Stimulated activated CD8-positive, alpha-beta memory T cell treated with anti-CD3 and anti-CD28 coated beads, Interleukin-15, amount 100 ng/mL, for 48 hours (primary cell): ENCODE results near the gene TBC1D19.
"Not testable (repeated sequence)": the region's sequence is repeated elsewhere in the genome, so short reads cannot be mapped to it uniquely, and the experiment has no call there.

ENCODE experiments used
- DNase-seq, 2 donors: peaks; one replicate each; pipeline ENCODE4 v3.0.0-alpha.2; 2020; ENCODE audit warnings: low read depth in 2 of 2

TBC1D19 gene

DNA sequence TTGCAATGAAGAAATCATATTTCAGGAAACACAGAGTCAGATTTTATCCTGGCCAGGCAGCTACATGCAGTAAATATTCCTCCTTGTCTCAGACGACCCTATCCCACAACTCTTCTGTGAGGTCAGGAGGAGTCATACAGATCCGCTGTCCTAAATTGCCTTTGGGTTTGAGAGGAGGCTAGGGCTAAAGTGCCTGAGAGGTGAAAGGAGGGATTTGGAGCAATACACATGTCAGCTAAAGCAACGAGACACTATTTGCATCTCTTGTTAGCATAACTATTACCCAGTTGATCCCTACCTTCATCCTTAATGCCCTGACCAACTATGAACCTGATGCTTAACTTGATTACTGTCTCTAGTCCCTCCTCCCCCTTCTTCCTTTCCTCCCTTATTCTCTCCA lies 98.6 kb downstream of the TBC1D19 start:
- DNase-seq = no peak

DNA sequence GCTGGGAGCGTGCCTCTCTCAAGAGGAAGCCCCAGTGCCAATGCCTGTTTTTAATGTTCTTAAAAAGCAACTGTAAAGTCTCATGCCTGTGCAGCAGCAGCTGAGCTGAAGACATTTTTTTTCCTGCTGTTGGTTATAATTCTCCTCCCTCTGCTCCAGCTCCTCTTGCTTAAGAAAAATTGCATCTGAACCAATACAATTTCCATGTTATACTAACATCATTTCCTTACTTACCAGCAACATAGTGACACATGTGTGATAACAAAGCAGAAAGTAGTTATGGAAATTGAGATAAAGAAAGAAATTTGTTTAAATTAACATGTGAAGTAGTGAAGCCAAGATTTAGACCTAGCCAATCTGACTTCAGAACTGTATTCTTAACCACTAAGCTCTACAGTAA lies 101.4 kb downstream of the TBC1D19 start:
- DNase-seq = no peak

DNA sequence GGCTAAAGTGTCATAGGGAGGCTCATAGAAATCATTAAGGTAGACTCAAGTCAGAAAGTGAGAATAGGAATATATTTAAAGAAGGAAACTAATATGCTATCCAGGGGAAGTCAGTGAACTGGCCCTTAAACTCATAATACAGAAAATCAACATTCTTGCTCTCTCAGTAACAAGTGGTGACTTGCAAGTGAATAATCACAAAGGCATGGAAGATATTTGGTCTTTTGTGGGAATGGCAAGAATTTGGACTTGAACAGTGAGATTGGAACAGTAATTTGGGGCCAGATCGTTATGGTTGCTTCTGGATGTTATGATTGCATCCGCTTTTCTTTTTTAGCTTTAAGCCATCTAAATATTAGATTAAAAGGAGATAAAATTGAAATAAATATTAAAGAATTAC lies 103.8 kb downstream of the TBC1D19 start:
- no peak for DNase-seq

DNA sequence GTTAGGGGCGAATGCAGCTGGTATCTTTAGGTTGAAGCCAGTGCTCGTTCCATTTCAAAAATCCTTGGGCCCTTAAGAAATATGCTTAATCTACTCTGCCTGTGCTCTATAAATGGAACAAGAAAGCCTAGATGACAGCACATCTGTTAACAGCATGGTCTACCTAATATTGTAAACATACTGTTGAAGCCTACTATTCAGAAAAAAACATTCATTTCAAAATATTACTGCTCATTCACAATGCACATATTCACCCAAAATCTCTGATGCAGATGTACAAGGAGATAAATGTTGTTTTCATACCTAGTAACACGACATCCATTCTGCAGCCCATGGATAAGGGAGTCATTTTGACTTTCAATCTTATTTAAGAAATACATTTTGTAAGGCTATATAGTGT lies 106.6 kb downstream of the TBC1D19 start:
- no peak for DNase-seq

DNA sequence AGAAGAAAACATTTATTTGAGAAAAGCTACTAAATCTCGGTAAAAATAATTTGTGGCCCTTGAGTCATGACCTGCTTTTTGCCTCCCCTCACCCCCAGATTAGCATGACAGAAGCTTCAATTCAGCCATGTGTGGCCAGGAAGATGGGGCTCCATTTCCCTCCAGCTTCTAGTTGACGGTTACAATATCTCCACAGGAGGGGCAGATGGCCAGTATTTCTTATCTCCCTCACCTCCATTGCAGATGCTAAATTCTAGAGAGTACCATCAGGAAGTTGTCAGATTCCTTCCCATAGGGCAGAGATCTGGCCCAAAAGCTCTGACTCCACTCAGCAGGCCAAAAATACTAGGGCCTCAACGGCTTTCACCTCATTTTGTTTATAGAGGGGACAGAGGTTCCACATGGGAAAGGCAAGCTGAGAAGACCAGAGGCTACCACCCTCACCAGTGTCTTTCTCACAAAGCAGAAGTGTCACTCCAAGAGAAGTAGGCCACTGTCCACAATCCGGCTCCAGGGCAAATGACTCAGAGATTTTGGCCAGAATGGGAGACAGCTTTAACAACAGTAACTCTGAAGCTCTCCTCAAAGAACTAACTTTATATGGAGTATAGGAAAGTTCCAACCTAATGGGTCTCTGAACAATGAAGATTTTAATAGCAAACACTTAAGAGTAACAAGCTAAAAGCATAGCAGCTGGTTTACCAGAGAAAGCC lies 108.3 kb downstream of the TBC1D19 start:
- no peak for DNase-seq

DNA sequence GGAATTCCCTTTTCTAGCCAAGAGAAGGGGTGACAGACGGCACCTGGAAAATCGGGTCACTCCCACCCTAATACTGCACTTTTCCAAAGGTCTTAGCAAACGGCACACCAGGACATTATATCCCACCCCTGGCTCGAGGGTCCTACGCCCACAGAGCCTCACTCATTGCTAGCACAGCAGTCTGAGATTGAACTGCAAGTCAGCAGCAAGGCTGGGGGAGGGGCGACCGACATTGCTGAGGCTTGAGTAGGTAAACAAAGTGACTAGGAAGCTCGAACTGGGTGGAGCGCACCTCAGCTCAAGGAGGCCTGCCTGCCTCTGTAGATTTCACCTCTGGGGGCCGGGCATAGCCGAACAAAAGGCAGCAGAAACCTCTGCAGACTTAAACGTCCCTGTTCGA lies 110.2 kb downstream of the TBC1D19 start:
- DNase-seq = not testable (repeated sequence)

DNA sequence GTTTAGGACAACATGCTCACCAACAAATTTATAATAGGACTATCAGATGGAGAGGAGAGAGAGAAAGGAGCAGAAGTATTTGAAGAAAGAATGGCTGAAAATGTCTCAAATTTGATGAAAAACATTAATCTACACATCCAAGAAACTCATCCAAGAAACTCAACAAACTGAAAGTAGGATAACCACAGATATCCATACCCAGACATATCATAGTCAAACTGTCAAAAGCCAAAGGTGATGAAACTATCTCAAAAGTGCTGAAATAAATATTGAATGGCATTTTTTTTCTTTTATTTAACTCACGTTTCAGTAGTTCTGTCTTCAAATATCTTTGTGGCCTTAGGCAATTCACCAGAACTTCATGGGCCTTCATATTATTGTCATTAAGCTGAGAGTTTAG lies 116.2 kb downstream of the TBC1D19 start:
- DNase-seq = no peak

DNA sequence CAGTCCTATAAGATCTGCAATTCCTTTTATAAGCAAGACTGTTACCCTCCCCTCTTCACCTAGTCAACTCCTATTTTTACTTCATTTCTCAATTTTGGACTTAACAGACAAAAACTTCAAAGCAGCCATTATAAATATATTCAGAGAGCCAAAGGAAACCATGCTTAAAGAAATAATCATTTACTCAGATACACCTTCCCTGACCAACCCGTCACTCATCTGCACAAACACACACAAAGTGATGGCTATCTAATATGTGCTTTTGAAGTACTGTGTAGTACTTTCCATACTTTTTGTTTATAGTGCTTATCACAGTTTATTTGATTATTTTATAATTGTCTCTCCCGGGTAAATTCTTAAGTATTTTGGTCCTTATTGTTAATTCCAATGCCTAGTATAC lies 117.2 kb downstream of the TBC1D19 start:
- no peak for DNase-seq

DNA sequence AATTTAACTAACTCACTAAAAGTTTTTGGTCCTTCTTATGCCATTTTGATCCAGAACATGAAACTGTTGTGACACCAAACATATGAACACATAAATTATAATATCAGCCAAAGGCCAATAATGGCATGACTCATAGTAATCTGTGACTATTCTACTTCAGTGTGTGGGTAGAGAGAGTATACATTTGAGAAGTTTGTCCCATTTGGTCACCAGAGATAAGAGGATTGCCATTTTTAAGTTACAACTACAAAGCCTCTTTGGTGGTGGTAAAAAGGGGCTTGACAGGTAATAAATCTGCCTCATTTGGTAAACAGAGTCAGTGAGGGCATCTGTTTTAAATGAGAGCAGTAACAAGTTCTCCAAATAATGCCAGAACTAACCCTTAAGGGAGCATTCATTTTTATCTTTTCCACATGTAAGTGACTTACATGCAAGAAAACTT lies 117.9 kb downstream of the TBC1D19 start:
- no peak for DNase-seq

DNA sequence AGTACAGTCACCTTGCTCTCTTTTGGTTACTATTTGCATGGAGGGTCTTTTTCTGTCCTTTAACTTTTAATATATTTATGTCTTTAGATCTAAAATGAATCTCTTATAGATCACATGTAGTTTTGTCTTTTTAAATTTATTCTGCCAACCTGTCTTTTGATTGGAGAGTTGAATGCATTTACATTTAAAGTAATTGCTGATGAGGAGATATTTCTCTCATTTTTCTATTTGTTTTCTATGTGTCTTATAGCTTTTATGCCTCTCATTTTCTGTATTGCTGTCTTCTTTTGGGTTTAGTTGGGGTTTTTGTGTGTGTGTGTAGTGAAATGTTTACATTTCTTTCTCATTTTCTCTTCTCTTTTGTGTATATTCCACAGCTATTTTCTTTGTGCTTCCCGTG lies 123.5 kb downstream of the TBC1D19 start:
- DNase-seq = no peak

DNA sequence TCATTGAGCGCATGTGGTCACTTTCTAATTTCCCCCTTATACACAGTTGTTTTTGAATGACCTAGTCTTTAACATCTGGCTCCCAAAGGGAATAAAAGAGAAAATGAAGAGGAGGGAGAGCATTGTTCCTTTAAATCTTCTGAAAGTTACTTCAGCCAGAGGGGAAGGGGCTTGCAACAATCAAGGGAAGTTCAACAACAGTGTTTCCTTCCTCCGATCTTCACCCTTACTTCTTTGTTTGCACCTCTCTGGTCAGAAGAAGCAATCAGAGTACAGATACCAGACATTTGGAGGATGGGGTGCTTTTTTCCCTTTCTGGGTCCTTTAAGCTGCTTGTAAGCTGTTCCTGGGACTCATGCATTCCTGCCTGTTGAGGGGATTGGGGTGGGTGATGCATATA lies 125.4 kb downstream of the TBC1D19 start:
- no peak for DNase-seq

DNA sequence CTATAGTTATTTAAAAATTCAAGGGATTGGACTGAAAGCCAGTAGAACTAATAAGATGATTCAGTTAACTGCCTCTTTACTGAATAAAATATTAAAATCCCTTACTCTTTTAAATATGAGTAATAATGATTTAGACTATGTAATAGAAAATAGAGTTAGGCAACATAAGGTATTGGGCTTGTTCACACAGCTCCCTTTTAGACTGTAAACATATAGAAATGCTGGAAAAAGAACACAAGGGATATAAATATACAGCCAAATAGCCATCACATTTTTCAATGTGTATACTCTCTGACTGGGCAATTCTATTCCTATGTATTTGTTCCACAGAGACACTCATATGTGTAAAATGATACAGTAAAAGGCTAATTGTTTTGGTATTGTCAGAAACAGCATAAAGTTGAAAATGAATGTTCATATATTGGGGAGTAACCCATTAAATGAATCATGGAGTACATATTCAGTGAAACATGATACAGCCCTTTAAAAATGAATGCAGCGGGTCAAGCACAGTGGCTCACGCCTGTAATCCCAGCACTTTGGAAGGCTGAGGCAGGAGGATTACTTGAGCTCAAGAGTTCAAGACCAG lies 129.8 kb downstream of the TBC1D19 start:
- DNase-seq = no peak

DNA sequence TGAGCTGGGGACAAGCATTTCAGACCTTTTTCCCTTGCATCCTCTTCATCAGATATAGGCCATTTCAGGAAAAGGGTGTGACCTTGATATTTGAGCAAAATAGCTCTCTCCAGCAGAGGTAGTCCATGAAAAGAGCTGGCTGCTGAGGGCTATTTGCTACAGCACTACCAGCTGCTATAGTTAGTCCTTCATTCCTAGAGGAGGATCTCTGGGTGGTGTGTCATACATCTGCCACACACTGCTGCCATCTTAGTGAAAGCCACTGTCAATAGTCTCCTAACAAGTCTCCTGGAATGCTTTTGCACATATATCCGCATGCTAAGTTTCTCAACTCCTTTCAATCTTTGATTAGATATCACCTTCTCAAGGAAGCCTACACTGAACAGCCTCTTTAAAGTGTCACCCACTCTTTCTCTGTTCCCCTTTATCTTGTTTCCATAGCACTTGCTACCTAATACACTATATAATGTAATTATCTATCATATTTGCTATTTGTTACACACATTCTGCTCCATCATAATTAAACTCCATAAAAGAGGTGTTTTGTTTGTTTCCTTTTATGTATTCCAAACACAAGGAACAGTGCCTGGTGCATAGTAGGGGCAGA lies 131.9 kb downstream of the TBC1D19 start:
- no peak for DNase-seq

DNA sequence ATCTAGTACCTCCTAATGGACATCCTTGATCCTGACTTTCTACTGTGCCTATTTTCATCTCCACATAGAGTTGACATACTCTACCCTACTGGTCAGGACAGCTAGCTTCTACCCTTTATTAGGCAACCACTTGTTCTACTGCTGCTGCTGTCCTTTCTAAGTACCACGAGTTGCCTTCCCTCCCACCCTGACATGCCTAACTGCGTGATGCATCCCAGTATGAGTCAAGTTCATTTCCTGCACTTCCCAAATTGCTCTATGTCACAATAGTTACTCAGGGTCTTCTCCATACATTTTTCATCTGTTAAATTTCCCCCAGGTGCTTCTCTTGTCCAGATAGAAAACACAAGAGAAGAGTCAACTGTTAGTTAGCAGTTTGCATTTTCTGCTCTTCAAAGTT lies 133.4 kb downstream of the TBC1D19 start:
- no peak for DNase-seq

DNA sequence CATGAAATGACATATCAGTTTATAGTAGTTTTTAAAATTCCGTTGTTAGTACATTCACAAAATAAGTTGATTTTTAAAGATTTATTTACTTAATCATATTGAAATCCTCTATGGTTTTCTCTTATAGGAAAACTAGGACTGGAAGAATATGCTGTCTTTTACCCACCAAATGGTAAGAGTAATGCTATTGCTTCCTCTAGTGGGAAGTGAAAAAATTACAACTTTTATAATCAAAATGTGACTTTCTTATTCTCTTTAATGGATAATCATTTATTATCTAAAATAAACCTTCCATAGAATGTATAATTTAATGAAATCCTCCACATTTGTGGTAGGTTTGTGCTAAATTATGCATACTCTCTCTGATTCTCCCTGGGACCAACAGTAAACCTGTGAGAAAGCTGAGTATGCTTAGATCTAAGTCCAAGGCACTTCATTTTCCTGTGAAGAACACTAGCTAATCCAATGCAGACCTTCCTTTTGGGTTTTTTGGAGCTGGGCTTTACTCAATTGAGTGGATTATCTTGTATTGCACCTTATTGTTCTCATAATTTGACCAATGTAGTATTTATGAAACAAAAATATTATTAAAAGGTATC lies 136.2 kb downstream of the TBC1D19 start:
- no peak for DNase-seq

DNA sequence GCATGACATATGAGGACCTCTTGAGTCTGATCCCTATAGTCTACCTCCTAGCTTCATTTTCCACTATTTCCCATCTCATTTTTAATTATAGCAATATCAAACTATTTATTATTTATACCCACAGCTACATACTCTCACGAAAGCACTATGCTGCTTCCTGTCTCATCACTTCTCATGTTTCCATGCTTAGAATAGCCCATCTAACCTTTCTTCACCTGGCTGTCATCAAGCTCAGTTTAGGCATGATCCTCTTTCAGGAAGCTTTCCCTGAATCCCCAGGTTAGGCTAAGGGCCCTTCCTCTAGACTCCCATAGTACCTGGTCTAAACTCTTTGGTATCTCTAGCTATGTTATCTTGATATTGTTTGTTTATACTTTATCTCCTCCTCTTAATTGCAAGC lies 137.8 kb downstream of the TBC1D19 start:
- DNase-seq = no peak

DNA sequence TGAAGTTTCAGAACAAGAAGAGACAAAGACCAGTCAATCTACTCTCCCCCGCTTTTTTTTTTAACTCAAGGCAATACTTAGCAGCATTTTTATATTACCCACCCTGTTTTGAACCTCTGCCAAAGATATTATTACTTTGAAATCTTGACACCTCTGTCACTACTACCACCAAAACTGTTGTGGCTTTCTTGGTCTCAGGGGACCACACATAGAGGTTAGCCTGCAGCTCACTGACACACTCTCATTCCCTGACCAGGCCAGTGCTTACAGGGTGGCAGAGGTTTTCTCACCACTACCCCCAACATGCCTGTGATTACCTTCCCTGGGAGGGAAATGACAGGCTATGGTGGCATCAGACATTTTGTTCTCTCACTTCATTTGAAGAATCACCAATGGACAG lies 139.3 kb downstream of the TBC1D19 start:
- DNase-seq = peak in 1 of 2 donors; percentile 8

DNA sequence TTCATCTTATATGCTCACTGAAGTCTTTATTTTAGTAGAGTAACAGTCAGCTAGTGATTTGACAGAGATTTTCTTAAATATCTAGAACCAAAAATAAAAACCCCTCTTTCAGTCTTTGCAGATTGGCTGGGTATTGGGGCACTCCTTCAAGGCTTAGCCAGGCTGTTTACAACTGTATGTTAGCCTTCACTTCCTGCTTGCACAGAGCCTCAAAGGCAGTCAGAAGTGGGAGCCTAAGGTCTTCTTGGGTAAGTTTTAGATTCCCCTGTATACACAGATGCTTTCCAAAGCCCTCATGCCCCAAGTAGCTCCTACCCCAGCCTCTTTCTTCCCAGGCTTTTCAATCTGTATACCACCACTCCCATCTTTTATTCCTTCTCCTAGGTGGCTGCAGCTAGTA lies 140.7 kb downstream of the TBC1D19 start:
- DNase-seq = no peak

DNA sequence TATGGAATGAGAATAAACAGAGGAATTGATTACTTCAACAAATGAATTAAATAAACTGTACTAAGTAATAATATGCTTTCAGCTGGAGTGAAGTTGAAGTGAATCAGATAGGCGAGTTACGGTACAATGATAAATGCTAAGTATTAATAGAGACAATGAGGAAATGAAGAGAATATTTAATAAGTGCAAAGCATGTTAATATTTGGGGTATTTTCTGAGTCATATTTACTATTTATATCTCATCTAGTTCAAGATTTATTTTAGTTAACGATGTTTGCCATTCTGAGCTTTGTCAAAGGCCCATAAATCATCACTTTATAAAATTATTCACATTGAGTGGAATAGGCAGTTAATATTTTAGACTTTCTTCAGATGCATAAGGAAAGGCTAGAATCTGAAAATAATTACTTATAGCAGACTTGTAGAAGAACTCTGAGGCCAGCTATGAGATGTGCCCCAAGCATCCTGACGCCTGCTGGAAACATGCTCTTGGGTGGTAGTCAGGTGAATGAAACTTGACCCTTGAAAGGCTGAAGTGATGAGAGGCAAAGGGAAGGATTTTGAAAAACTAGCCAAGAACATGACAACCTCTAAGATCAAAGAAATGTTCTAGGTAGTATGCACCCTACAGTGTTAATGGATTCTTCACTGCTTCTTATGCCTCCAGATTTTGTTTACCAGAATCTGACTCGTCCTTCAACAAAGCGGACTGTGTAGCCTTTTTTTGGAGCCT lies 142.9 kb downstream of the TBC1D19 start:
- no peak for DNase-seq

DNA sequence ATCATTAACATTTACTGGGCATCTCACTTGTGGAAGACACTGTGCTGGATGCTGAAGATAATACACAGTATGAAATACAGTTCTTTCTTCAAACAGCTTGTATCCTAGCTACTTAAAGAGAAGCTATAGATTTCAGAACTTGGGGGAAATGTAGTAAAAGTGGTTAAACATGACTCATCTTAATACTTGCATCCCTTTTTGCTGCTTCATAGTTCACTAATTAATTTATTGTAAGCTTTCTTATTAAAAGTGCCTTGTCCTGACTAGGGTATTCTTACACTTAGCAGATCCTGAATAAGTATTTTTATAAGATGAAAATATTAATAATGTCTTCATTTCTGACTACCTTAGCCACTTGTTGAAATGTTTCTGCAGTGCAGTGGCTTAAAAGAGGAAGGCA lies 144.0 kb downstream of the TBC1D19 start:
- no peak for DNase-seq

DNA sequence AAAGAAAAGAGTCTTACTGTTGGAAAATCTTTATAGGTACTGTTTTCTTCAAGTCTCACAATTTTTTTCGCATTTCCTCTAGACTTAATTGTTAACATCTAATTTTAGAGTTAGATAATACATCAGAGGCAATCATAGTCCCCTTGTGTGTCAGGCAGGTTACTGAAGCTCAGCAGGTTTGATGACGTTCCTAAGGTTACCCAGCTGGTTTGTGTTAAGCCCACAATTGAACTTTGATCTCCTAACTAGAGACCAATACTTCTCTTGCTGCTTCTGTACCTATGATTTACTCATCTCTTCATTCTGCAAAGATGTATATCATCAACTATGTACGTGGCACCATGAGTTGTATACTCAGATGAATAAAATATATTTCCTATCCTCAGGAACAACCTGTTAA lies 145.1 kb downstream of the TBC1D19 start:
- no peak for DNase-seq

DNA sequence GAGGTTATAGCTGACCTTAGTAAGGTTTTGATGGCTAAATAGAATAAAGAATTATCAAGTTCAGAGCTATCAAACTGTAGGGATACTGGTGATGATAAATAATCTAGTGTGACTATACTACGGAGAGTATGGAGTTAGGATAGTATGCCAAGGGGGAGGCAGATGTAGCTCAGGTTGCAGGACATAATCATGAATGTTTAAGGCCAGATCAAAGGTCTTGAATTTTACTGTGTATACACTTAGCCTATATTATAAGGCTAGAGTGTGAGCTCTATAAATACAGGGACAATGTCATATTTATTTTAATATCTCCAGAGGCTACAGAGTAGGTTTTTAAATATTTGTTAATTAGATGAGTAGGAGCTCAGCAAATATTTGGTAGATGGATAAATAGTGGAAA lies 145.7 kb downstream of the TBC1D19 start:
- DNase-seq = no peak
